LNCAP (cell line): ENCODE data around the gene PFDN1.

Source experiments
- CTCF ChIP-seq: fragments of 450-650 bp; IDR thresholded peaks from 2 replicates; pipeline ENCODE4 v1.5.1; 2017; ENCODE audit warnings: mild to moderate bottlenecking

The PFDN1 gene

DNA sequence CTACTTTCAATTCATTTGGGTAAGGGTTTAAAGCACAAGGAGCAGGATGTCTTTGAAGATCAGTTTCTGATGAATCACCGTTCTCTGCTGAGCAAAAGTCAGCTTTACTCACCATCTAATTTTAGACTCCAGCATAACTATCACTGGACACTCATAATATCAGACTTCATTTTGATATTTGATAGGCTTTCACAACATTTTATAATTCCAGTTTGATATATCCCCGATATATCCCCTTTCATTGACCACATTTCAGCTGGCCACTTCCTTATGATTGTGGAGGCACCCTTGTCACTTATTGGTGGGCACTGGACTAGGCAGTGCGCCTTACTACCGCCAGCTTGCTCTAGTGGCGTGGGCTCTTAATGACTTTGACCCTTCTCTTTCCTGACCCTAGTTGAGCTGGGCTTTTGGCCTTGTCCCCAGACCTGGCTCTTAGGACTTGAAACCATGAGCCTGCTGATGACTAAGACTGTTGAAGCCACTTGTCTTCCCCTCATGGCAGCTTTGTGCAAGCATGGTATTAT, 81.1 kb downstream of the PFDN1 start:
- TF ChIP-seq CTCF, result no peak

DNA sequence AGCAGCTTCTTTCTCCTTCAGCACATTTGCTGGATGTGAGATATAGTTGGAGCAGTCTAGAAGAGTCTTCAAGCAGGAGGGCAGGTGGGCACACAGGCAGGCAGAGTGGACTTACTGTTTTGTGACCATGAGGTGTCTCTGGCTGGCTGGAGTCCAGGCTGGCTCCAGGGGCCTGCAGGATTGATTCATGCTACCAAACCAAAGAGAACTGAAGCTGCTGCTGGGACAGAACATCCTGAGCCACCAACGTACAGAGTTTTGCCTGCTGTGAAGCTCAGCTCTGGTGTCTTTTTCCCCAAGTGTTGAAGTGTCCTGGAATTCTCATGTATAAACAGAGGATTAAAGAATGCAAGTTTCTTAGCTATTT, 82.2 kb downstream of the PFDN1 start:
- TF ChIP-seq CTCF, result no peak

DNA sequence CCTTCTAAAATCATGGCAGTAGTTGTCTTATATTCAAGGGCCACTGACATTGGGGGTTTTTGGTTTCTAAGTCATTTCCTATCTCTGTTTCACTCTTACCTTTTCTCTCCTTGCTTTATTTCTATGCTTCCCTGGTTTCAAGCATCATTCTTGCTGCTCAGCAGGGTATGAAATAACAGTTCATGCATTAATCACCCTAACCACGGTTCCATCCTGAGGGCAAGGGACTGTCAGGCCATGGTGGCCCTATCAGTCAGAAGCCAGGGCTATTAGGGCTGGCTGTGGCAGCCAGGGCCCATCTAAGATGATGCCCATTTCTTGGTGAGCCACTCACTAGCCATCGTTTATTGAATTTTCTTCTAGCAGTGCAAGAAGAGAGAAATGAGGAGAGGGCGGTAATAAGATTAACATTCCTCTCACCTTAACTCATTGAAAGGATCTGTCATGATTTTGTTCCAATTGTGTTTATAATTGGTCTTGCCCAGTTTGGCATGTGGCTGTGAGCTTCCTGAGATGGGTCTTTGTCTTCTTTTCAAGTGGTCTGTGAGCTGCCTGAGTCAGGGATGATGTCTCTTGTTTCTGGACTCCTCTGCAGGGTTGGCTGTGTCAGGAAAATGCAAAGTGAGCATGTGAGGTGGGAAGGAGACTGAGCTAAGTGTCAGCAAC, 82.7 kb downstream of the PFDN1 start:
- no peak for TF ChIP-seq CTCF

DNA sequence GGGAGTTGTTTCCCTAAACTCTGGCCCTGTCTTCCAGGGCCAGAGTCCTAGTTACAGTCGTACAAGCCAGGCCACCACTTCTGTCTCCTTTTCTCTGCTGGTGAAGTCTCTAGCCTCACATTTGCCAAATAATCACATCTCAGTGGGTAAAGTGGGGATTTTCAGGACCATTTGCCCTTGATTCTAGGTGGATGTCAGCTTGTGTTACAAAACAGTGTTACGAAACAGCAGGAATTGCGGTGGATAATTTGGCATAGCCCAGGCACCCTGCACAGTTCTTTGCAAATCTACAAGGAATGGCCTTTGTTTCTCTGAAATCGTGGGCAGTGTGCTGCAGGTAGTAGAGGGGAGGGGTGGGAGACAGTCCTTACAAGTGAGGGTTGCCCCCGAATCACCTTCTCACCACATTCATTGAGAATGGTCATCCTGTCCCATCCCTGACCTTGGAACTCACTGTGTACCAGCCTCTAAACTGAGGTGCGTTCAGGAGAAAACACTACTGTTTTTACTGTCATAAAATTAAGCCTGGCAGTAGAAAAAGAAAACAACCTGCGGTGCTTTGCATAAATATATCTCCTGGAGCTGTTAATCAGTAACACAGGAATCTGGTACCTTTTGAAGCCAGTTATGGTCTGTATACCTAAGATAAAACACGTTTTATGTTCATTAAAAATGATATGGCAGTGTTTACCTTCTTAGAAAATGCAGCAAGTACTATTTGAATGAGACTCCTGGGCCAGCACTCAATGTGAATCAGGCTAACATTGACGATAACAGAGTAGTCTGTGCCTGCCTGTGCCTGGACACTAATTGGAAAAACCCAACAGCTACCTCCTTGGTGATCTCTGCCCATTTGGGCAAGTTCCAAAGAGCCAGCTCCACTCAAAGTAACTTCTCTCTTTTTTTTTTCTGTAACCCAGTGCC, 83.6 kb downstream of the PFDN1 start:
- TF ChIP-seq CTCF, result no peak

GRCh38 chr5:140217299-140218026, 85.4 kb downstream of the PFDN1 start:
- TF ChIP-seq CTCF, result no peak

GRCh38 chr5:140216478-140217074, 86.3 kb downstream of the PFDN1 start:
- no peak for TF ChIP-seq CTCF

GRCh38 chr5:140215276-140215675, 87.6 kb downstream of the PFDN1 start:
- TF ChIP-seq CTCF, result no peak
